Adrenal gland (tissue), 12 donors: ENCODE data around the gene NUP85. TPM values are rescaled to one million over a fixed set of nuclear protein-coding genes. Genes with fewer than 3 reads are reported as not detected.

Source experiments
- DNase-seq, 7 donors: peaks; one replicate each; pipeline ENCODE4 v3.0.0-alpha.2; 2019 to 2020
- H3K27ac ChIP-seq, 5 donors: fragments of 200-600 bp; sonication (generic) in 4 of 5; 1 replicate in 3 of 5; 2 replicates in 2 of 5; pipeline versions ENCODE4 v1.5.1 to v1.8.0; 2016 to 2020; ENCODE audit warnings: mild to moderate bottlenecking in 1 of 5
- H3K27me3 ChIP-seq: fragments of 200-600 bp; 2 replicates; pipeline ENCODE4 v1.8.0; 2021
- H3K36me3 ChIP-seq, 2 donors: fragments of 200-600 bp; replicated peaks in 1 of 2; 1 replicate in 1 of 2; 2 replicates in 1 of 2; pipeline versions ENCODE4 v1.5.1 to v1.8.0; 2018 to 2022
- H3K4me1 ChIP-seq, 2 donors: fragments of 200-600 bp; replicated peaks in 1 of 2; 1 replicate in 1 of 2; 2 replicates in 1 of 2; pipeline versions ENCODE4 v1.5.1 to v1.8.0; 2018 to 2021
- H3K4me3 ChIP-seq, 4 donors: fragments of 200-600 bp; sonication (generic) in 3 of 4; one replicate each; pipeline ENCODE4 v1.5.1; 2016 to 2018
- H3K9me3 ChIP-seq, 3 donors: fragments of 200-600 bp; sonication (generic) in 1 of 3; replicated peaks in 1 of 3; 1 replicate in 2 of 3; 2 replicates in 1 of 3; pipeline versions ENCODE4 v1.5.1 to v1.8.0; 2016 to 2021
- POLR2A ChIP-seq, 2 donors: fragments of 450-650 bp; IDR thresholded peaks; one replicate each; pipeline ENCODE4 v1.6.1; 2017; ENCODE audit warnings: antibody characterized with exemption in 2 of 2, mild to moderate bottlenecking in 2 of 2, moderate library complexity in 1 of 2
- WGBS, 4 donors: extraction: QIAGEN DNeasy Blood & Tissue Kit in 2 of 4; methylation state at CpG; one replicate each; pipeline versions ENCODE4 v1.1.5 to v1.1.7; 2013 to 2017; 5-methylcytosine and 5-hydroxymethylcytosine counted together
- intact Hi-C, 2 donors: fragments of 100-400 bp; cut with DNase I; formaldehyde crosslinking; loops; one replicate each; pipeline versions ENCODE4 v1.14.1 to v1.15.0; 2022 to 2023
- polyA plus RNA-seq, 3 donors: library from polyadenylated mRNA; stranded (reverse); fragments of 200-250 nt in 2 of 3; fragments of 350-450 nt in 1 of 3; fragmentation: Illumina TruSeq in 1 of 3; extraction: RNeasy Lipid Tissue Mini Kit (QIAGEN cat#74804) in 1 of 3; gene quantifications; one replicate each; pipeline ENCODE4 v1.2.3, GENCODE V29; 2013 to 2014
- total RNA-seq, 9 donors: library from RNA; depleted of rRNA in 4 of 9; stranded (reverse); fragments of >200 nt in 4 of 9; fragments of 120-200 nt in 1 of 9; fragmentation: NEBNext Ultra II Directional in 1 of 9; extraction: Animal tissue kit (Norgen Biotek cat#: 25700) in 1 of 9; gene quantifications; one replicate each; pipeline versions ENCODE4 v1.1.0 to v1.2.4, GENCODE V29; 2013 to 2023
- TF ChIP-seq, protein P1 (sequence below), 6 experiments: fragments of 450-650 bp in 4 of 6; fragments of 200-600 bp in 2 of 6; sonication (generic) in 1 of 6; IDR thresholded peaks; 1 replicate in 5 of 6; 2 replicates in 1 of 6; pipeline versions ENCODE4 v1.5.1 to v1.8.0; 2016 to 2021; ENCODE audit warnings: antibody characterized with exemption in 6 of 6, mild to moderate bottlenecking in 2 of 6, moderate library complexity in 1 of 6
- donor health status: healthy with polysubstance abuse.
- donor health status: Bipolar disorder and iron deficiency.
- donor health status: DM: yes; HTN: yes; CAD: no.
- donor health status: DM: no; HTN: no; CAD: no.
- donor health status: DM: no; HTN: no; CAD: no.
- donor health status: DM: yes; HTN: yes; CAD: no.

NUP85 gene
- total and polyA plus RNA-seq, 12 donors, result 18.7 to 53.8 (median 33.5) TPM

DNA sequence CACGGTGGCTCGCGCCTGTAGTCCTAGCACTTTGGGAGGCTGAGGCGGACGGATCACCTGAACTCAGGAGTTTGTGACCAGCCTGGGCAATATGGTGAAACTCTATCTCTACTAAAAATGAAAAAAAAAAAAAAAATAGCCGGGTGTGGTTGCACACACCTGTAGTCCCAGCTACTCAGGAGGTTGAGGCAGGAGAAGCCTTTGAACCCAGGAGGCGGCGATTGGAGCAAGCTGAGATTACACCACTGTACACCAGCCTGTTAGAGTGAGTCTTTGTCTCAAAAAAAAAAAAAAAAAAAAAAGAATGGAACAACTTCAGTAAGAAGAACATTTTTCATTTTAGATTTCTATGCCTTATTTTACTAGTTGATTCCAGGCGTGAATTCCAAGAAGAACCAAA, 2.7 kb downstream of the NUP85 start:
- TF ChIP-seq, protein P1, sequence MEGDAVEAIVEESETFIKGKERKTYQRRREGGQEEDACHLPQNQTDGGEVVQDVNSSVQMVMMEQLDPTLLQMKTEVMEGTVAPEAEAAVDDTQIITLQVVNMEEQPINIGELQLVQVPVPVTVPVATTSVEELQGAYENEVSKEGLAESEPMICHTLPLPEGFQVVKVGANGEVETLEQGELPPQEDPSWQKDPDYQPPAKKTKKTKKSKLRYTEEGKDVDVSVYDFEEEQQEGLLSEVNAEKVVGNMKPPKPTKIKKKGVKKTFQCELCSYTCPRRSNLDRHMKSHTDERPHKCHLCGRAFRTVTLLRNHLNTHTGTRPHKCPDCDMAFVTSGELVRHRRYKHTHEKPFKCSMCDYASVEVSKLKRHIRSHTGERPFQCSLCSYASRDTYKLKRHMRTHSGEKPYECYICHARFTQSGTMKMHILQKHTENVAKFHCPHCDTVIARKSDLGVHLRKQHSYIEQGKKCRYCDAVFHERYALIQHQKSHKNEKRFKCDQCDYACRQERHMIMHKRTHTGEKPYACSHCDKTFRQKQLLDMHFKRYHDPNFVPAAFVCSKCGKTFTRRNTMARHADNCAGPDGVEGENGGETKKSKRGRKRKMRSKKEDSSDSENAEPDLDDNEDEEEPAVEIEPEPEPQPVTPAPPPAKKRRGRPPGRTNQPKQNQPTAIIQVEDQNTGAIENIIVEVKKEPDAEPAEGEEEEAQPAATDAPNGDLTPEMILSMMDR (IDR thresholded peaks at IDR 0.05), result no peak
- TF ChIP-seq POLR2A (IDR thresholded peaks at IDR 0.05), result no peak
- no peak overlapping the region for H3K4me3 ChIP-seq
- intact Hi-C loops, result loop anchor here in 1 of 2 donors (10.0 kb wide), 1 partner anchor 93 kb away; no protein-coding TSS in a partner anchor
- H3K4me1 ChIP-seq, result peaks cover 9 to 14% of the 10 kb centered on the region in 2 donors
- DNase-seq, result no peak
- WGBS, 4 donors, result 88 to 96% (median 94%) methylated on average over 9 of the region's 9 CpGs
- H3K9me3 ChIP-seq, result no peaks in the 10 kb centered on the region
- H3K27ac ChIP-seq, result no peak overlapping the region
- peaks cover 0 to 37% of the 10 kb centered on the region in 2 donors for H3K36me3 ChIP-seq
- H3K27me3 ChIP-seq, result no peaks in the 10 kb centered on the region

DNA sequence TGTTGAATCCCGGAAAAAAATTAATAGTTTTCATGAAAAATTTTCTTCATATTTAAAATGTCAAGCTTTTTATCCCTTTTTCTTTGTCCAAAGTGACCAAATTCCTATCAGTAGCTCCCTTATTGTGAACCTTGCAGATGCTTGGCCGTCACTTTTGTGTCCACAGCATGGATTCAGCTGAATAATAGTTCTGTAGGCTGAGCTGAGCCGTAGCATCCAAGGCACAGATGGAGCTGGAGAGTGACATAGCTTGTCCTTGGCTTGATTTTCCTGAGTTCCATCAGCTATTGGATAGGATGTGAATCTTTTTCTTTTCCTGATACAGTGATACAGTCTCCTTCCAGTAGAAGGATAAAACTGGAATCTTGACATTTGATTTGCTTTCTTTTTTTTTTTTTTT, 3.6 kb downstream of the NUP85 start:
- intact Hi-C loops, result loop anchor here in 1 of 2 donors (10.0 kb wide), 1 partner anchor 94 kb away; no protein-coding TSS in a partner anchor
- H3K9me3 ChIP-seq, result no peaks in the 10 kb centered on the region
- no peak for DNase-seq
- peaks cover 9 to 14% of the 10 kb centered on the region in 2 donors for H3K4me1 ChIP-seq
- no peak overlapping the region for H3K27ac ChIP-seq
- H3K36me3 ChIP-seq, result peaks cover 0 to 46% of the 10 kb centered on the region in 2 donors
- TF ChIP-seq POLR2A (IDR thresholded peaks at IDR 0.05), result no peak
- TF ChIP-seq, protein P1 (IDR thresholded peaks at IDR 0.05), result no peak
- H3K4me3 ChIP-seq, result no peak overlapping the region
- 80 to 85% (median 83%) methylated on average over 3 of the region's 3 CpGs for WGBS, 4 donors
- no peaks in the 10 kb centered on the region for H3K27me3 ChIP-seq

DNA sequence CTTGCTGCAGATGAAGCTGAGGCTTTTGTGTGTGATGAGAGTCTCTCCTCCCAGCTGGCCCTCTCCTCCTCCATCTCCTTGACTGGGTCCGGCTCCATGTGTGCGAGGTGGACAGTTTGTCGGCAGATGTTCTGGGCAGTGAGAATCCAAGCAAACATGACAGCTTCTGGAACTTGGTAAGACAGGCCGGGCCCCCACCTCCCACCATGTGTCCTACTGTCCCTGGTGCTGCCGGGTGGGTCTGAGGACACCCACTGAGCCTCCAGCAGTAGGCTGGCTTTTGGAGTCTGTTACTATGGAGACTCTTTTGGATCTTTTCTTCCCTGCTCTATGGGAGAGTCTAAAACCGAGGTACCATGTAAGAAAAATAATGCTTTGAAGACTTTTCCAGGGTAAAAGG, 12.7 kb downstream of the NUP85 start:
- Histone ChIP-seq H3K27ac (no peak overlapping the region), H3K4me1 (no peaks in the 10 kb centered on the region), H3K27me3 (no peaks in the 10 kb centered on the region), H3K36me3 (peaks cover 0 to 68% of the 10 kb centered on the region in 2 donors), H3K4me3 (no peak overlapping the region), H3K9me3 (no peaks in the 10 kb centered on the region)
- no peak for TF ChIP-seq POLR2A (IDR thresholded peaks at IDR 0.05)
- TF ChIP-seq, protein P1 (IDR thresholded peaks at IDR 0.05), result no peak
- intact Hi-C loops, result no loop called here
- WGBS, 4 donors, result 84 to 97% (median 89%) methylated on average over 6 of the region's 6 CpGs
- no peak for DNase-seq

DNA sequence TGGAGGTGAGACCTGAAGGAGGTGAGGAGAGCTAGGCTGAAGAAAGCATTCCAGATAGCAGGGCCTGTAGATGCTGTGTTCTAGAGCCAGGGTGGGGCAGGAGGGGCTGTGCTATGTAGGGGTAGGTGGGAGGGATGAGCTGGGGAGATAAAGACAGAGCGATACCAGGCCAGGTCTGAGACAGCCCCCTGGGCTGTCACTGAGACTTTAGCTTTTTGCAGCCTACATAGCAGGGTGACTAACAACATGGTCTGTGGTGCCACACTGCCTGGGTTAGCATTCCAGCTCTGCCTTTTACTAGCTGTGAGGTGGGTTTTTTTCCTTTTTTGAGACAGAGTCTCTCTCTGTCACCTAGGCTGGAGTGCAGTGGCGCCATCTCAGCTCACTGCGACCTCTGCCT, 14.3 kb downstream of the NUP85 start:
- no peak for DNase-seq
- Histone ChIP-seq H3K27ac (no peak overlapping the region), H3K27me3 (no peaks in the 10 kb centered on the region), H3K36me3 (peaks cover 0 to 60% of the 10 kb centered on the region in 2 donors), H3K4me3 (no peak overlapping the region), H3K4me1 (no peaks in the 10 kb centered on the region), H3K9me3 (no peaks in the 10 kb centered on the region)
- intact Hi-C loops, result no loop called here
- TF ChIP-seq POLR2A (IDR thresholded peaks at IDR 0.05), result no peak
- TF ChIP-seq, protein P1 (IDR thresholded peaks at IDR 0.05), result no peak
- WGBS, 4 donors, result 92 to 100% (median 99%) methylated on average over 1 to 3 of the region's 3 CpGs
